ENCODE measurements around the gene MYO5B.

- no peak for TF ChIP-seq CTCF (IDR thresholded peaks at IDR 0.05)
- TF ChIP-seq POLR2A (IDR thresholded peaks at IDR 0.05), result no peak
These were observed 235.8 kb downstream of the MYO5B start for GRCh38 chr18:49959176-49959575.

All from esophagus squamous epithelium (tissue), 4 donors.